SK-N-SH (cell line): ENCODE measurements around the gene KY. TPM values are rescaled to one million over a fixed set of nuclear protein-coding genes. Genes with fewer than 3 reads are reported as not detected.
"Not testable (repeated sequence)": the region's sequence is repeated elsewhere in the genome, so short reads cannot be mapped to it uniquely, and the experiment has no call there.

ENCODE experiments used
- CTCF ChIA-PET: fragments of 300-600, 350-600 bp; formaldehyde crosslinking; extraction: SDS; loops from one replicate; lab custom pipeline; 2021; lab: Yijun Ruan, JAX
- POLR2A ChIA-PET: fragments of 350-600 bp; sonication (Branson Sonifier 250); formaldehyde crosslinking; extraction: SDS; loops from one replicate; lab custom pipeline; 2020; ENCODE audit warnings: antibody characterized with exemption, inconsistent platforms; lab: Yijun Ruan, JAX
- DNase-seq: peaks from one replicate; pipeline ENCODE4 v3.0.0; 2012
- H2AFZ ChIP-seq: fragments of 200-600 bp; sonication (generic); 2 replicates; pipeline ENCODE4 v1.8.1; 2016; ENCODE audit warnings: antibody characterized with exemption, mild to moderate bottlenecking, low read depth
- H3F3A ChIP-seq: fragments of 200-600 bp; sonication (generic); replicated peaks from 2 replicates; pipeline ENCODE3; 2016; ENCODE audit warnings: antibody characterized with exemption, mild to moderate bottlenecking; ENCODE audit not compliant: insufficient read depth
- H3K27ac ChIP-seq, 2 experiments: fragments of 200-500 bp in 1 of 2; fragments of 200-600 bp in 1 of 2; sonication (Bioruptor generic) in 1 of 2; sonication (generic), shearing (Covaris generic) in 1 of 2; 2 replicates each; pipeline versions ENCODE4 v1.5.1 to v1.6.1; 2014 to 2016; ENCODE audit warnings: low read depth in 2 of 2, inconsistent platforms in 1 of 2, low read length in 1 of 2, mild to moderate bottlenecking in 1 of 2, mixed read lengths in 1 of 2
- H3K27me3 ChIP-seq: fragments of 200-600 bp; sonication (generic), shearing (Covaris generic); 2 replicates; pipeline ENCODE4 v1.6.1; 2016; ENCODE audit warnings: mixed run types; ENCODE audit not compliant: insufficient read depth
- H3K36me3 ChIP-seq, 2 experiments: fragments of 200-500 bp in 1 of 2; fragments of 200-600 bp in 1 of 2; sonication (Bioruptor generic) in 1 of 2; sonication (generic) in 1 of 2; replicated peaks in 1 of 2; 2 replicates each; pipeline versions ENCODE3 to v1.5.1; 2014 to 2016; ENCODE audit warnings: low read length in 1 of 2, mild to moderate bottlenecking in 1 of 2; ENCODE audit not compliant: insufficient read depth in 2 of 2, control insufficient read depth in 1 of 2
- H3K4me1 ChIP-seq, 2 experiments: fragments of 200-500 bp in 1 of 2; fragments of 200-600 bp in 1 of 2; sonication (Bioruptor generic) in 1 of 2; sonication (generic), shearing (Covaris generic) in 1 of 2; 2 replicates each; pipeline versions ENCODE4 v1.5.1 to v1.6.1; 2014 to 2016; ENCODE audit warnings: low read depth in 1 of 2, low read length in 1 of 2, mixed run types in 1 of 2; ENCODE audit not compliant: insufficient read depth in 2 of 2, control insufficient read depth in 1 of 2
- H3K4me2 ChIP-seq: fragments of 200-600 bp; sonication (generic), shearing (Covaris generic); 2 replicates; pipeline ENCODE4 v1.6.1; 2017; ENCODE audit warnings: mixed run types
- H3K4me3 ChIP-seq, 2 experiments: fragments of 200-500 bp in 1 of 2; fragments of 200-600 bp in 1 of 2; sonication (Bioruptor generic) in 1 of 2; sonication (generic), shearing (Covaris generic) in 1 of 2; 2 replicates each; pipeline versions ENCODE4 v1.5.1 to v1.8.1; 2014 to 2016; ENCODE audit warnings: low read depth in 2 of 2, inconsistent platforms in 1 of 2, low read length in 1 of 2, mild to moderate bottlenecking in 1 of 2, mixed read lengths in 1 of 2, moderate library complexity in 1 of 2
- H3K79me2 ChIP-seq: fragments of 200-600 bp; sonication (generic); 2 replicates; pipeline ENCODE4 v1.8.1; 2017; ENCODE audit warnings: mild to moderate bottlenecking; ENCODE audit not compliant: insufficient read depth
- H3K9ac ChIP-seq: fragments of 200-600 bp; sonication (generic); 2 replicates; pipeline ENCODE4 v1.6.1; 2017; ENCODE audit warnings: mixed run types
- H3K9me2 ChIP-seq: fragments of 200-600 bp; sonication (generic); 2 replicates; pipeline ENCODE4 v1.6.1; 2017; ENCODE audit warnings: mixed run types
- H3K9me3 ChIP-seq: fragments of 200-600 bp; sonication (generic); 2 replicates; pipeline ENCODE4 v1.6.1; 2017; ENCODE audit warnings: mixed run types, mild to moderate bottlenecking, moderate library complexity
- H4K20me1 ChIP-seq: fragments of 200-600 bp; sonication (generic); 2 replicates; pipeline ENCODE4 v1.6.1; 2017; ENCODE audit warnings: mild to moderate bottlenecking, mixed run types; ENCODE audit not compliant: insufficient read depth
- EP300 ChIP-seq, 2 experiments: IDR thresholded peaks; 2 replicates each; pipeline versions ENCODE4 v1.4.0 to v1.6.1; 2012; ENCODE audit warnings: borderline replicate concordance in 1 of 2, low read depth in 1 of 2, low read length in 1 of 2
- FOXM1 ChIP-seq: IDR thresholded peaks from 2 replicates; pipeline ENCODE4 v1.4.0; 2012; ENCODE audit warnings: low read depth, mild to moderate bottlenecking
- IRF3 ChIP-seq: fragments of 150-350 bp; IDR thresholded peaks from 2 replicates; pipeline ENCODE4 v1.6.1; 2016; ENCODE audit warnings: mild to moderate bottlenecking, low read depth, low read length
- TAF1 ChIP-seq: IDR thresholded peaks from 2 replicates; pipeline ENCODE4 v1.6.1; 2012; ENCODE audit warnings: low read depth, mild to moderate bottlenecking, low read length, moderate library complexity, borderline replicate concordance
- WGBS: methylation state at CpG from one replicate; pipeline ENCODE4 v1.1.6; 2017; ENCODE audit warnings: low lambda C conversion rate; 5-methylcytosine and 5-hydroxymethylcytosine counted together
- polyA plus RNA-seq, 3 experiments: library from polyadenylated mRNA; depleted of rRNA; stranded (reverse); fragments of >200 nt; gene quantifications; 2 replicates each; pipeline ENCODE4 v1.2.3, GENCODE V29; 2012

Gene KY
- polyA plus RNA-seq, 1 of the 3 experiments (the other 2 are of a cell fraction), result 2.4 TPM

GRCh38 chr3:134576426-134576825 is 74.4 kb downstream of the KY start:
- Histone ChIP-seq H3K4me1 (no peaks in the 10 kb centered on the region), H4K20me1 (no peaks in the 10 kb centered on the region), H3K9me2 (no peaks in the 10 kb centered on the region), H3K36me3 (no peaks in the 10 kb centered on the region), H3K9me3 (no peaks in the 10 kb centered on the region), H3K4me3 (no peak overlapping the region), H2AFZ (no peak overlapping the region), H3K4me2 (no peak overlapping the region), H3F3A (no peaks in the 10 kb centered on the region), H3K27ac (no peak overlapping the region), H3K27me3 (no peaks in the 10 kb centered on the region), H3K9ac (no peak overlapping the region), H3K79me2 (no peaks in the 10 kb centered on the region)
- POLR2A ChIA-PET, result no interaction called here
- CTCF ChIA-PET, result interaction anchor here (0.6 to 1.9 kb wide), 3 partner anchors 20 to 77 kb away, joined by 3 to 8 read pairs (median 3); no protein-coding TSS in a partner anchor
- WGBS, result 91% methylated on average over 6 of the region's 6 CpGs
- no peak for DNase-seq
- TF ChIP-seq EP300 (IDR thresholded peaks at IDR 0.05; ENCODE audit: borderline replicate concordance in 1 of 2, low read depth in 1 of 2, low read length in 1 of 2) (no peak), IRF3 (no peak)

- H3F3A ChIP-seq, H3K9ac ChIP-seq, H3K9me3 ChIP-seq, H3K27me3 ChIP-seq, H3K79me2 ChIP-seq, H3K27ac ChIP-seq, POLR2A ChIA-PET, CTCF ChIA-PET, H3K4me3 ChIP-seq, DNase-seq, H3K36me3 ChIP-seq, H4K20me1 ChIP-seq, H3K4me1 ChIP-seq, H2AFZ ChIP-seq, H3K9me2 ChIP-seq, H3K4me2 ChIP-seq: not testable (repeated sequence)
- WGBS, result 50% methylated on average over 2 of the region's 2 CpGs
These were observed 80.9 kb downstream of the KY start for GRCh38 chr3:134569899-134570298.

GRCh38 chr3:134568790-134569189 is 82.0 kb downstream of the KY start:
- no peak for DNase-seq
- Histone ChIP-seq H3K79me2 (no peaks in the 10 kb centered on the region), H2AFZ (no peak overlapping the region), H3K4me1 (no peaks in the 10 kb centered on the region), H3K27ac (no peak overlapping the region), H3K4me3 (no peak overlapping the region), H3K27me3 (no peaks in the 10 kb centered on the region), H3K36me3 (peaks cover 0 to 4% of the 10 kb centered on the region in 2 experiments), H4K20me1 (no peaks in the 10 kb centered on the region), H3K9me2 (no peaks in the 10 kb centered on the region), H3K9ac (no peak overlapping the region), H3K4me2 (no peak overlapping the region), H3F3A (no peaks in the 10 kb centered on the region), H3K9me3 (no peaks in the 10 kb centered on the region)
- WGBS, result 76% methylated on average over 6 of the region's 6 CpGs
- ChIA-PET CTCF (interaction anchor here (1.6 kb wide), 1 partner anchor 32 kb away, joined by 4 read pairs; no protein-coding TSS in a partner anchor), POLR2A (no interaction called here)
- no peak for TF ChIP-seq TAF1
- TF ChIP-seq FOXM1, result no peak
